Panc1 (cell line): ENCODE data around the gene CFAP97. TPM values are rescaled to one million over a fixed set of nuclear protein-coding genes. Genes with fewer than 3 reads are reported as not detected.
"Not testable (repeated sequence)": the region's sequence is repeated elsewhere in the genome, so short reads cannot be mapped to it uniquely, and the experiment has no call there.

Experiments used
- ATAC-seq: fragments of 200-7000 bp; cut with Tn5 transposase; 2 replicates; pipeline ENCODE4 v1.9.1; 2020; ENCODE audit warnings: mild to moderate bottlenecking, moderate library complexity
- BruUV-seq: library from RNA; stranded (reverse); fragments of 400-500 nt; replicated peaks from 2 replicates; lab custom pipeline; 2021; lab: Mats Ljungman, UMichigan
- CTCF ChIA-PET: fragments of 300-600 bp; sonication (Branson Sonifier 250); formaldehyde crosslinking; loops from one replicate; lab custom pipeline; 2022; ENCODE audit warnings: antibody characterized with exemption; lab: Charles Lee
- POLR2A ChIA-PET: fragments of 300-600 bp; sonication (Branson Sonifier 250); formaldehyde crosslinking; loops from one replicate; lab custom pipeline; 2022; ENCODE audit warnings: antibody characterized with exemption; lab: Charles Lee
- DNase-seq: peaks from one replicate; pipeline ENCODE4 v3.0.0-alpha.2; 2010; ENCODE audit warnings: low read depth, low spot score
- H3K27ac ChIP-seq: 2 replicates; pipeline ENCODE4 v1.5.1; 2011; ENCODE audit warnings: mild to moderate bottlenecking, low read length, inconsistent platforms
- H3K27me3 ChIP-seq: fragments of 200-500 bp; sonication (Bioruptor generic); 2 replicates; pipeline ENCODE4 v1.6.0; 2014; ENCODE audit warnings: low read length, inconsistent platforms; ENCODE audit not compliant: control insufficient read depth, insufficient read depth
- H3K36me3 ChIP-seq: fragments of 200-500 bp; sonication (Bioruptor generic); 2 replicates; pipeline ENCODE4 v1.5.1; 2014; ENCODE audit warnings: inconsistent platforms, mild to moderate bottlenecking, low read length, moderate library complexity; ENCODE audit not compliant: control insufficient read depth, insufficient read depth
- H3K4me1 ChIP-seq: 2 replicates; pipeline ENCODE4 v1.5.1; 2011; ENCODE audit warnings: inconsistent platforms, mild to moderate bottlenecking, low read length, moderate library complexity; ENCODE audit not compliant: control insufficient read depth, insufficient read depth
- H3K4me3 ChIP-seq, 2 experiments: 2 replicates each; pipeline ENCODE4 v1.5.1; 2011 to 2012; ENCODE audit warnings: low read depth in 2 of 2, low read length in 2 of 2, mild to moderate bottlenecking in 2 of 2, inconsistent platforms in 1 of 2, moderate library complexity in 1 of 2
- H3K9me3 ChIP-seq: fragments of 200-500 bp; sonication (Bioruptor generic); 2 replicates; pipeline ENCODE4 v1.5.1; 2014; ENCODE audit warnings: low read depth, mild to moderate bottlenecking, inconsistent platforms, low read length, moderate library complexity; ENCODE audit not compliant: control insufficient read depth, insufficient read depth
- POLR2AphosphoS5 ChIP-seq: IDR thresholded peaks from 2 replicates; pipeline ENCODE4 v1.6.1; 2012; ENCODE audit warnings: mild to moderate bottlenecking, low read depth, low read length, moderate library complexity
- SIN3A ChIP-seq: IDR thresholded peaks from 2 replicates; pipeline ENCODE4 v1.6.1; 2012; ENCODE audit warnings: low read depth, mild to moderate bottlenecking, low read length, moderate library complexity, borderline replicate concordance; ENCODE audit not compliant: insufficient read depth
- TCF7L2 ChIP-seq: IDR thresholded peaks from 2 replicates; pipeline ENCODE4 v1.6.1; 2011; ENCODE audit warnings: mild to moderate bottlenecking, low read depth, low read length, inconsistent platforms
- in situ Hi-C: cut with HindIII; loops from 2 replicates; pipeline ENCODE4 v1.10.0; 2016; ENCODE audit warnings: low sequenced_read_pairs, low pct_unique_long_range_greater_than_20kb
- intact Hi-C: fragments of 100-400 bp; cut with micrococcal nuclease; formaldehyde crosslinking; loops from one replicate; pipeline ENCODE4 v1.10.0; 2022; ENCODE audit not compliant: unreplicated experiment
- total RNA-seq: library from RNA; stranded (reverse); gene quantifications from one replicate; pipeline ENCODE4 v1.2.1, GENCODE V29; 2021; ENCODE audit not compliant: unreplicated experiment
- TF ChIP-seq, protein P1 (sequence below), 2 experiments: IDR thresholded peaks; 2 replicates each; pipeline ENCODE4 v1.6.1; 2011 to 2012; ENCODE audit warnings: low read depth in 2 of 2, control low read depth in 1 of 2, low read length in 1 of 2, mild to moderate bottlenecking in 1 of 2, moderate library complexity in 1 of 2; ENCODE audit not compliant: insufficient read depth in 1 of 2
- TF ChIP-seq, protein P2 (sequence below): fragments of 450-650 bp; IDR thresholded peaks from 2 replicates; pipeline ENCODE4 v1.5.1; 2017; ENCODE audit warnings: mild to moderate bottlenecking

Gene CFAP97
- total RNA-seq, 1 experiment from 2014 or later: 39.0 TPM

DNA sequence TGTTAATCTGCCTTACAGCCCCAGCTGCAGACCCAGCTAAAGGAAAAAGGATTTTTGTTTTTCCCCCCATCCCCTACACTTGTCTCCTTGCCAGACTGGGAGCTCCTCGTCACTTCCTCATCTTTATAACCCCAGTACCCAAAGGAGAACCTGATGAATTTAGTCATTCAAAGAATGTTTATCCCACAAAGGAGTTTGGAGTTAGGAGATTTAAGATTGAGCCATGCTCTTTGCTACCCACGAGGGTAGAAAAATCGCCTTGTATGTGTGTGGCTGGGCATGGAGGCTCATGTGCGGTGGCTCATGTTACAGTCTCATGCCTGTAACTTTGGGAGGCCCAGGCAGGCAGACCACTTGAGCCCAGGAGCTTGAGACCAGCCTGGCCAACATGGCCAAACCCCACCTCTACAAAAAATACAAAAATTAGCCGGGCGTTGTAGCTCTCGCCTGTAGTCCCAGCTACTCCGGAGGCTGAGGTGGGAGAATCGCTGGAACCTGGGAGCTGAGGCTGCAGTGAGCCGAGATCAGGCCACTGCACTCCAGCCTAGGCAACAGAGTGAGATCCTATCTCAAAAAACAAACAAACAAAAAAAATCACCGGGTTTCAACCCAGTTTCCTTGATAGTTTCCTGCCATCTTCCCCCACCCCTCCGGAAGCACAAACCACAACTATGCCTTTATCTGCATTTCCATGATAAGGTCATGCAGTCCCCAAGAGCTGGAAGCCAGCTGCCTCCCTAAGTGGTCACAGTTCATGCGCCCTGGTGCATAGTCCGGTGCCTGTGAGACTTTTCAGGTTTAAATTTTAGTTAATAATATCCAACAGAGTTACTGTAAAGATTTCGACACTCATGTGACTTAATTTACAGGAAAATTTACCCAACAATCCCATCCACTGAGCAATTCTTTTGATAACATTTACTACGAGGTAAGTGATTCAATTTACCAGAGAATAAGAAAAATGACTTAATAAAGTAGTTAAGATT, 1.5 kb downstream of the CFAP97 start:
- peak overlapping the region; percentile 61 to 82 for H3K4me3 ChIP-seq
- no peaks in the 10 kb centered on the region for H3K36me3 ChIP-seq
- no peak for TF ChIP-seq TCF7L2
- TF ChIP-seq, protein P1, sequence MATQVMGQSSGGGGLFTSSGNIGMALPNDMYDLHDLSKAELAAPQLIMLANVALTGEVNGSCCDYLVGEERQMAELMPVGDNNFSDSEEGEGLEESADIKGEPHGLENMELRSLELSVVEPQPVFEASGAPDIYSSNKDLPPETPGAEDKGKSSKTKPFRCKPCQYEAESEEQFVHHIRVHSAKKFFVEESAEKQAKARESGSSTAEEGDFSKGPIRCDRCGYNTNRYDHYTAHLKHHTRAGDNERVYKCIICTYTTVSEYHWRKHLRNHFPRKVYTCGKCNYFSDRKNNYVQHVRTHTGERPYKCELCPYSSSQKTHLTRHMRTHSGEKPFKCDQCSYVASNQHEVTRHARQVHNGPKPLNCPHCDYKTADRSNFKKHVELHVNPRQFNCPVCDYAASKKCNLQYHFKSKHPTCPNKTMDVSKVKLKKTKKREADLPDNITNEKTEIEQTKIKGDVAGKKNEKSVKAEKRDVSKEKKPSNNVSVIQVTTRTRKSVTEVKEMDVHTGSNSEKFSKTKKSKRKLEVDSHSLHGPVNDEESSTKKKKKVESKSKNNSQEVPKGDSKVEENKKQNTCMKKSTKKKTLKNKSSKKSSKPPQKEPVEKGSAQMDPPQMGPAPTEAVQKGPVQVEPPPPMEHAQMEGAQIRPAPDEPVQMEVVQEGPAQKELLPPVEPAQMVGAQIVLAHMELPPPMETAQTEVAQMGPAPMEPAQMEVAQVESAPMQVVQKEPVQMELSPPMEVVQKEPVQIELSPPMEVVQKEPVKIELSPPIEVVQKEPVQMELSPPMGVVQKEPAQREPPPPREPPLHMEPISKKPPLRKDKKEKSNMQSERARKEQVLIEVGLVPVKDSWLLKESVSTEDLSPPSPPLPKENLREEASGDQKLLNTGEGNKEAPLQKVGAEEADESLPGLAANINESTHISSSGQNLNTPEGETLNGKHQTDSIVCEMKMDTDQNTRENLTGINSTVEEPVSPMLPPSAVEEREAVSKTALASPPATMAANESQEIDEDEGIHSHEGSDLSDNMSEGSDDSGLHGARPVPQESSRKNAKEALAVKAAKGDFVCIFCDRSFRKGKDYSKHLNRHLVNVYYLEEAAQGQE (IDR thresholded peaks at IDR 0.05; ENCODE audit: insufficient read depth in 1 of 2, low read depth in 2 of 2, low read length in 1 of 2): no peak
- TF ChIP-seq POLR2AphosphoS5: no peak
- TF ChIP-seq, protein P2, sequence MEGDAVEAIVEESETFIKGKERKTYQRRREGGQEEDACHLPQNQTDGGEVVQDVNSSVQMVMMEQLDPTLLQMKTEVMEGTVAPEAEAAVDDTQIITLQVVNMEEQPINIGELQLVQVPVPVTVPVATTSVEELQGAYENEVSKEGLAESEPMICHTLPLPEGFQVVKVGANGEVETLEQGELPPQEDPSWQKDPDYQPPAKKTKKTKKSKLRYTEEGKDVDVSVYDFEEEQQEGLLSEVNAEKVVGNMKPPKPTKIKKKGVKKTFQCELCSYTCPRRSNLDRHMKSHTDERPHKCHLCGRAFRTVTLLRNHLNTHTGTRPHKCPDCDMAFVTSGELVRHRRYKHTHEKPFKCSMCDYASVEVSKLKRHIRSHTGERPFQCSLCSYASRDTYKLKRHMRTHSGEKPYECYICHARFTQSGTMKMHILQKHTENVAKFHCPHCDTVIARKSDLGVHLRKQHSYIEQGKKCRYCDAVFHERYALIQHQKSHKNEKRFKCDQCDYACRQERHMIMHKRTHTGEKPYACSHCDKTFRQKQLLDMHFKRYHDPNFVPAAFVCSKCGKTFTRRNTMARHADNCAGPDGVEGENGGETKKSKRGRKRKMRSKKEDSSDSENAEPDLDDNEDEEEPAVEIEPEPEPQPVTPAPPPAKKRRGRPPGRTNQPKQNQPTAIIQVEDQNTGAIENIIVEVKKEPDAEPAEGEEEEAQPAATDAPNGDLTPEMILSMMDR: no peak
- TF ChIP-seq SIN3A: no peak
- H3K27ac ChIP-seq: peak overlapping the region; percentile 82
- DNase-seq (no peak), ATAC-seq (no peak)
- peaks cover 17% of the 10 kb centered on the region for H3K4me1 ChIP-seq
- intact Hi-C loops (loop anchor here (10.0 kb wide), 1 partner anchor 393 kb away; no protein-coding TSS in a partner anchor), in situ Hi-C loops (no loop called here)
- H3K27me3 ChIP-seq: no peaks in the 10 kb centered on the region
- ChIA-PET CTCF (no interaction called here), POLR2A (no interaction called here)
- H3K9me3 ChIP-seq: no peaks in the 10 kb centered on the region
- no TSS peak for BruUV-seq

DNA sequence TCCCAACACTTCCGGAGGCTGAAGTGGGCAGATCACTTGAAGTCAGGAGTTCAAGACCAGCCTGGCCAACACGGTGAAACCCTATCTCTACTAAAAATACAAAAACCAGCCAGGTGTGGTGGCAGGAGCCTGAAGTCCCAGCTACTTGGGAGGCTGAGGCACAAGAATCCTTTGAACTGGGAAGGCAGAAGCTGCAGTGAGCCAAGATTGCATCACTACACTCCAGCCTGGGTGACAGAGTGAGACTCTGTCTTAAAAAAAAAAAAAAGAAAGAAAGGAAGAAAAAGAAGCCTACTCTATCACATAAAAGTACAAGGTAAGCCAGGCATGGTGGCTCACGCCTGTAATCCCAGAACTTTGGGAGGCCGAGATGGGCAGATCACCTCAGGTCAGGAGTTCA, 5.6 kb downstream of the CFAP97 start:
- POLR2A ChIA-PET, in situ Hi-C loops, ATAC-seq, CTCF ChIA-PET, H3K36me3 ChIP-seq, H3K27me3 ChIP-seq, intact Hi-C loops, DNase-seq, BruUV-seq, H3K27ac ChIP-seq, H3K4me3 ChIP-seq, H3K9me3 ChIP-seq: not testable (repeated sequence)
- H3K4me1 ChIP-seq: peaks cover 14% of the 10 kb centered on the region

DNA sequence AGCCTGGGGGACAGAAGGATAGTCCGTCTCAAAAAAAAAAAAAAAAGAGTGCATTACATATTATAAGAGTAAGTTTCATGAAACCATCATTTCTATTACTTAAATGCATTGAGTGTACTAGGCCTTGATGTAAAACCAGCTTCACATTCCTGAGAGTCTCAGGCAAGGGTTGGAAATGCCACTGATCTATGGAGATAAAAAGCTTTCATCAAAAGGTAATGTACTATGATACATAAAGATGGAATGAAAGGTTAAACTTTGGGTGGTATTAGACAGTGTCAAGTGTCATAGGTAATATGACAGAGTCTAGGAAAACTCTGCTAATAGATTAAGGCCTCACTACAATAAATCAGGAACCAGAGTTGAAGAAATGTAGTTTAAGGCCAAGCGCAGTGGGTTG, 7.4 kb downstream of the CFAP97 start:
- in situ Hi-C loops: no loop called here
- no peak for TF ChIP-seq POLR2AphosphoS5
- TF ChIP-seq, protein P1 (IDR thresholded peaks at IDR 0.05; ENCODE audit: insufficient read depth in 1 of 2, low read depth in 2 of 2, low read length in 1 of 2): no peak
- TF ChIP-seq SIN3A: no peak
- TF ChIP-seq TCF7L2: no peak
- TF ChIP-seq, protein P2: no peak
- H3K4me1 ChIP-seq: peaks cover 7% of the 10 kb centered on the region; the same call in 1 of the 2 replicates
- ATAC-seq (no peak), DNase-seq (no peak)
- no peaks in the 10 kb centered on the region; the same call in 1 of the 2 replicates for H3K36me3 ChIP-seq
- POLR2A ChIA-PET: no interaction called here
- no peak overlapping the region for H3K27ac ChIP-seq
- intact Hi-C loops: no loop called here
- no TSS peak for BruUV-seq
- H3K27me3 ChIP-seq: no peaks in the 10 kb centered on the region
- no peak overlapping the region for H3K4me3 ChIP-seq
- CTCF ChIA-PET: interaction anchor here (0.6 kb wide), 1 partner anchor 315 kb away, joined by 4 read pairs; no protein-coding TSS in a partner anchor
- no peaks in the 10 kb centered on the region for H3K9me3 ChIP-seq
